WTC11 (cell line): ENCODE results near the gene NCKAP5. TPM values are rescaled to one million over a fixed set of nuclear protein-coding genes. Genes with fewer than 3 reads are reported as not detected.

Source experiments
- ATAC-seq: fragments of 200-7000 bp; cut with Tn5 transposase; 2 replicates; pipeline ENCODE4 v1.10.0; 2021; ENCODE audit warnings: mild to moderate bottlenecking, moderate library complexity
- CTCF ChIA-PET: fragments of 300-600 bp; sonication (Branson Sonifier 250); formaldehyde crosslinking; loops from one replicate; lab custom pipeline; 2021; ENCODE audit warnings: antibody characterized with exemption; lab: Charles Lee
- POLR2A ChIA-PET: fragments of 350-600 bp; sonication (Branson Sonifier 250); formaldehyde crosslinking; loops from one replicate; lab custom pipeline; 2021; ENCODE audit warnings: antibody characterized with exemption; lab: Charles Lee
- DNase-seq: peaks from one replicate; pipeline ENCODE4 v3.0.0; 2021; ENCODE audit warnings: low spot score
- H3K27ac Mint-ChIP-seq: 2 replicates; pipeline ENCODE4 v1.8.0; 2021; ENCODE audit warnings: mixed read lengths
- H3K27me3 Mint-ChIP-seq: 2 replicates; pipeline ENCODE4 v1.8.0; 2021; ENCODE audit warnings: low read depth, mild to moderate bottlenecking, moderate library complexity, mixed read lengths
- H3K36me3 Mint-ChIP-seq: 2 replicates; pipeline ENCODE4 v1.8.0; 2021; ENCODE audit warnings: mixed read lengths
- H3K4me1 Mint-ChIP-seq: 2 replicates; pipeline ENCODE4 v1.8.0; 2022; ENCODE audit warnings: mixed read lengths
- H3K4me3 Mint-ChIP-seq: 2 replicates; pipeline ENCODE4 v1.8.0; 2021; ENCODE audit warnings: mild to moderate bottlenecking, moderate library complexity, mixed read lengths
- H3K9me3 Mint-ChIP-seq: 2 replicates; pipeline ENCODE4 v1.8.0; 2021; ENCODE audit warnings: mixed read lengths
- CBFB ChIP-seq: sonication (generic); formaldehyde crosslinking; IDR thresholded peaks from 2 replicates; pipeline ENCODE4 v1.8.1; 2022; ENCODE audit warnings: mild to moderate bottlenecking, low read depth, missing genetic modification reagents
- CREM ChIP-seq: sonication (generic); formaldehyde crosslinking; IDR thresholded peaks from 2 replicates; pipeline ENCODE4 v1.8.1; 2022; ENCODE audit warnings: mild to moderate bottlenecking, missing genetic modification reagents, moderate library complexity
- JAZF1 ChIP-seq: fragments of 250-450 bp; sonication (Bioruptor Pico); IDR thresholded peaks from 2 replicates; pipeline ENCODE4 v1.9.0; 2021; ENCODE audit warnings: moderate library complexity, mild to moderate bottlenecking, inconsistent platforms
- MXD4 ChIP-seq: fragments of 250-450 bp; sonication (Bioruptor Pico); IDR thresholded peaks from 2 replicates; pipeline ENCODE4 v1.8.0; 2021; ENCODE audit warnings: mild to moderate bottlenecking, moderate library complexity, borderline replicate concordance
- NFE2L1 ChIP-seq: sonication (generic); formaldehyde crosslinking; IDR thresholded peaks from 2 replicates; pipeline ENCODE4 v1.8.1; 2023; ENCODE audit warnings: missing genetic modification reagents
- NR1H2 ChIP-seq: sonication (generic); formaldehyde crosslinking; IDR thresholded peaks from 2 replicates; pipeline ENCODE4 v1.9.0; 2021; ENCODE audit warnings: mild to moderate bottlenecking, moderate library complexity, missing genetic modification reagents
- RELA ChIP-seq: sonication (generic); formaldehyde crosslinking; IDR thresholded peaks from 2 replicates; pipeline ENCODE4 v1.8.1; 2022; ENCODE audit warnings: missing genetic modification reagents, mild to moderate bottlenecking, borderline replicate concordance
- TCF7 ChIP-seq: sonication (generic); formaldehyde crosslinking; IDR thresholded peaks from 2 replicates; pipeline ENCODE4 v1.8.0; 2022; ENCODE audit warnings: mild to moderate bottlenecking, low read depth, missing genetic modification reagents, moderate library complexity
- ZNF138 ChIP-seq: sonication (generic); formaldehyde crosslinking; conservative IDR thresholded peaks from 2 replicates; pipeline ENCODE4 v1.8.1; 2022; ENCODE audit warnings: mild to moderate bottlenecking, moderate library complexity, missing genetic modification reagents
- ZNF263 ChIP-seq: sonication (generic); formaldehyde crosslinking; IDR thresholded peaks from 2 replicates; pipeline ENCODE4 v1.8.1; 2022; ENCODE audit warnings: low read depth, mild to moderate bottlenecking, moderate library complexity, missing genetic modification reagents
- ZNF416 ChIP-seq: fragments of 250-450 bp; sonication (Bioruptor Pico); IDR thresholded peaks from 2 replicates; pipeline ENCODE4 v1.9.0; 2021; ENCODE audit warnings: mild to moderate bottlenecking, inconsistent platforms
- total RNA-seq: library from RNA; stranded (reverse); gene quantifications from 3 replicates; pipeline ENCODE4 v1.2.3, GENCODE V29; 2021
- TF ChIP-seq, protein P1 (sequence below): sonication (generic); formaldehyde crosslinking; IDR thresholded peaks from 2 replicates; pipeline ENCODE4 v1.8.1; 2023; ENCODE audit warnings: mild to moderate bottlenecking, missing genetic modification reagents, borderline replicate concordance
- TF ChIP-seq, protein P2 (sequence below): sonication (generic); formaldehyde crosslinking; IDR thresholded peaks from 2 replicates; pipeline ENCODE4 v1.8.1; 2023; ENCODE audit warnings: mild to moderate bottlenecking, missing genetic modification reagents, moderate library complexity
- TF ChIP-seq, protein P3 (sequence below): fragments of 250-450 bp; sonication (Bioruptor Pico); conservative IDR thresholded peaks from 2 replicates; pipeline ENCODE4 v1.9.0; 2021; ENCODE audit warnings: mild to moderate bottlenecking
- TF ChIP-seq, protein P4 (sequence below): sonication (generic); formaldehyde crosslinking; IDR thresholded peaks from 2 replicates; pipeline ENCODE4 v1.8.0; 2022; ENCODE audit warnings: mild to moderate bottlenecking, missing genetic modification reagents
- TF ChIP-seq, protein P5 (sequence below): fragments of 250-450 bp; sonication (Bioruptor Pico); IDR thresholded peaks from 2 replicates; pipeline ENCODE4 v1.9.0; 2021; ENCODE audit warnings: mild to moderate bottlenecking
- TF ChIP-seq, protein P6 (sequence below): sonication (generic); formaldehyde crosslinking; IDR thresholded peaks from 2 replicates; pipeline ENCODE4 v1.8.1; 2023; ENCODE audit warnings: mild to moderate bottlenecking, missing genetic modification reagents
- TF ChIP-seq, protein P7 (sequence below): fragments of 250-450 bp; sonication (Bioruptor Pico); IDR thresholded peaks from 2 replicates; pipeline ENCODE4 v1.9.0; 2021; ENCODE audit warnings: mild to moderate bottlenecking, borderline replicate concordance
- TF ChIP-seq, protein P8 (sequence below): sonication (generic); formaldehyde crosslinking; IDR thresholded peaks from 2 replicates; pipeline ENCODE4 v1.8.1; 2023; ENCODE audit warnings: mild to moderate bottlenecking, missing genetic modification reagents

The NCKAP5 gene
- total RNA-seq, 1 experiment from 2014 or later: 0.55 TPM

DNA sequence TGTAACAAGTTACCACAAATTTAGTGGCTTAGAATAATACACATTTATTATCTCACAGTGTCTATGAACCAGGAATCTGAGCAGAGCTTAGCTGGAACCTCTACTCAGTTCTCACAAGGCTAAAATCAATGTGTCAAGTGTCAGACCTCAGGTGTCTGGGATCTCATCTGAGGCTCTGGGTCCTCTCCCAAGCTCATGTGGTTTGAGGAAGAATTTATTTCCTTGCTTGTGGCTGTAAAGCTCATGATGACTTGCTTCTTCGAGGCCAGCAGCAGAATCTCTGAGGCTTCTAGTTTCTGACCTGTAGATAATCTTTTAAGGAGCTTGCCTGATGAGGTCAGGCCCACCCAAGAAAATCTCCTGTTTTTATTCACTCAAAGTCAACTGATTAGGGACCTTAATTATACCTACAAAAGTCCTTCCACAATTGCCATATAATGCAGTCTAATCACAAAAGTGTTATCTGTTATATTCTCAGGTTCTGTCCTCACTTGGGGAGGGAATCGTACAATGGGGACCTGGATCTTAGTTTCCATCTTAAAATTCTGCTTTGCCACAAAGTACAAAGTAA lies 14.3 kb downstream of the NCKAP5 start:
- H3K27me3 Mint-ChIP-seq: no peaks in the 10 kb centered on the region; the same call in 1 of the 2 replicates
- ChIA-PET CTCF (no interaction called here), POLR2A (no interaction called here)
- H3K36me3 Mint-ChIP-seq: no peaks in the 10 kb centered on the region
- no peak overlapping the region for H3K4me3 Mint-ChIP-seq
- 0 out of 2 replicates have a peak, but pooled peaks cover 5% of the 10 kb centered on the region for H3K4me1 Mint-ChIP-seq
- TF ChIP-seq JAZF1 (CRISPR knock-in tag): no peak
- TF ChIP-seq, protein P1, sequence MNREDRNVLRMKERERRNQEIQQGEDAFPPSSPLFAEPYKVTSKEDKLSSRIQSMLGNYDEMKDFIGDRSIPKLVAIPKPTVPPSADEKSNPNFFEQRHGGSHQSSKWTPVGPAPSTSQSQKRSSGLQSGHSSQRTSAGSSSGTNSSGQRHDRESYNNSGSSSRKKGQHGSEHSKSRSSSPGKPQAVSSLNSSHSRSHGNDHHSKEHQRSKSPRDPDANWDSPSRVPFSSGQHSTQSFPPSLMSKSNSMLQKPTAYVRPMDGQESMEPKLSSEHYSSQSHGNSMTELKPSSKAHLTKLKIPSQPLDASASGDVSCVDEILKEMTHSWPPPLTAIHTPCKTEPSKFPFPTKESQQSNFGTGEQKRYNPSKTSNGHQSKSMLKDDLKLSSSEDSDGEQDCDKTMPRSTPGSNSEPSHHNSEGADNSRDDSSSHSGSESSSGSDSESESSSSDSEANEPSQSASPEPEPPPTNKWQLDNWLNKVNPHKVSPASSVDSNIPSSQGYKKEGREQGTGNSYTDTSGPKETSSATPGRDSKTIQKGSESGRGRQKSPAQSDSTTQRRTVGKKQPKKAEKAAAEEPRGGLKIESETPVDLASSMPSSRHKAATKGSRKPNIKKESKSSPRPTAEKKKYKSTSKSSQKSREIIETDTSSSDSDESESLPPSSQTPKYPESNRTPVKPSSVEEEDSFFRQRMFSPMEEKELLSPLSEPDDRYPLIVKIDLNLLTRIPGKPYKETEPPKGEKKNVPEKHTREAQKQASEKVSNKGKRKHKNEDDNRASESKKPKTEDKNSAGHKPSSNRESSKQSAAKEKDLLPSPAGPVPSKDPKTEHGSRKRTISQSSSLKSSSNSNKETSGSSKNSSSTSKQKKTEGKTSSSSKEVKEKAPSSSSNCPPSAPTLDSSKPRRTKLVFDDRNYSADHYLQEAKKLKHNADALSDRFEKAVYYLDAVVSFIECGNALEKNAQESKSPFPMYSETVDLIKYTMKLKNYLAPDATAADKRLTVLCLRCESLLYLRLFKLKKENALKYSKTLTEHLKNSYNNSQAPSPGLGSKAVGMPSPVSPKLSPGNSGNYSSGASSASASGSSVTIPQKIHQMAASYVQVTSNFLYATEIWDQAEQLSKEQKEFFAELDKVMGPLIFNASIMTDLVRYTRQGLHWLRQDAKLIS (CRISPR knock-in tag): no peak
- TF ChIP-seq, protein P2, sequence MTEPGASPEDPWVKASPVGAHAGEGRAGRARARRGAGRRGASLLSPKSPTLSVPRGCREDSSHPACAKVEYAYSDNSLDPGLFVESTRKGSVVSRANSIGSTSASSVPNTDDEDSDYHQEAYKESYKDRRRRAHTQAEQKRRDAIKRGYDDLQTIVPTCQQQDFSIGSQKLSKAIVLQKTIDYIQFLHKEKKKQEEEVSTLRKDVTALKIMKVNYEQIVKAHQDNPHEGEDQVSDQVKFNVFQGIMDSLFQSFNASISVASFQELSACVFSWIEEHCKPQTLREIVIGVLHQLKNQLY (CRISPR knock-in tag): no peak
- no peak for TF ChIP-seq RELA (CRISPR knock-in tag)
- TF ChIP-seq, protein P3, sequence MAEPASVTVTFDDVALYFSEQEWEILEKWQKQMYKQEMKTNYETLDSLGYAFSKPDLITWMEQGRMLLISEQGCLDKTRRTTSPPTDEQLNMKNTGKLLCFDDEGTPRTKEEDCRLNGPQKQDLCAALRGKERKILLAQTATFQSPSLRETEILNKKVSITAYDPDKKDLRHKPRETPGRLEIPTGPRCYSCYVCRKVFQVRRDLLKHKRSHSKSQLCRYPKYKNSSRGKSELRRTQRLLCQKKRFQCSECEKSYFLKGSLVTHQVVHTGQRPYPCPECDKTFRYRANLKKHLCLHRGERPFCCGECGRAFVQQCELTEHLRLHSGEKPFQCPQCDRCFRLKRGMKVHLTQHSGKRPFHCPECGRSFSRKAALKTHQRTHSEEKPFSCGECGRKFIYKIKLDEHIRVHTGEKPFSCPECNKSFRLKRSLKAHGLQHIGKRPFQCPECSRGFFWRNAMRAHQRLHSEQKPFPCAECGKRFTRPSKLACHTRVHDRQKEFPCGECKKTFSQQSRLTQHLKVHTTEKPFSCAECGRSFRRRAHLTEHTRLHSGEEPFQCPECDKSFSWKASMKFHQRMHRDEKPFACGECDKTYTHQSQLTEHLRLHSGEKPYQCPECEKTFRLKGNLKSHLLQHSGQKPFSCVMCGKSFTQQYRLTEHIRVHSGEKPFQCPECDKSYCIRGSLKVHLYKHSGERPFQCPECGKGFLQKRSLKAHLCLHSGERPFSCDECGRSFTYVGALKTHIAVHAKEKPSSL (CRISPR knock-in tag): no peak
- TF ChIP-seq, protein P4, sequence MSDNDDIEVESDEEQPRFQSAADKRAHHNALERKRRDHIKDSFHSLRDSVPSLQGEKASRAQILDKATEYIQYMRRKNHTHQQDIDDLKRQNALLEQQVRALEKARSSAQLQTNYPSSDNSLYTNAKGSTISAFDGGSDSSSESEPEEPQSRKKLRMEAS (CRISPR knock-in tag): no peak
- TF ChIP-seq, protein P5, sequence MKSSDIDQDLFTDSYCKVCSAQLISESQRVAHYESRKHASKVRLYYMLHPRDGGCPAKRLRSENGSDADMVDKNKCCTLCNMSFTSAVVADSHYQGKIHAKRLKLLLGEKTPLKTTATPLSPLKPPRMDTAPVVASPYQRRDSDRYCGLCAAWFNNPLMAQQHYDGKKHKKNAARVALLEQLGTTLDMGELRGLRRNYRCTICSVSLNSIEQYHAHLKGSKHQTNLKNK (CRISPR knock-in tag): no peak
- TF ChIP-seq, protein P6, sequence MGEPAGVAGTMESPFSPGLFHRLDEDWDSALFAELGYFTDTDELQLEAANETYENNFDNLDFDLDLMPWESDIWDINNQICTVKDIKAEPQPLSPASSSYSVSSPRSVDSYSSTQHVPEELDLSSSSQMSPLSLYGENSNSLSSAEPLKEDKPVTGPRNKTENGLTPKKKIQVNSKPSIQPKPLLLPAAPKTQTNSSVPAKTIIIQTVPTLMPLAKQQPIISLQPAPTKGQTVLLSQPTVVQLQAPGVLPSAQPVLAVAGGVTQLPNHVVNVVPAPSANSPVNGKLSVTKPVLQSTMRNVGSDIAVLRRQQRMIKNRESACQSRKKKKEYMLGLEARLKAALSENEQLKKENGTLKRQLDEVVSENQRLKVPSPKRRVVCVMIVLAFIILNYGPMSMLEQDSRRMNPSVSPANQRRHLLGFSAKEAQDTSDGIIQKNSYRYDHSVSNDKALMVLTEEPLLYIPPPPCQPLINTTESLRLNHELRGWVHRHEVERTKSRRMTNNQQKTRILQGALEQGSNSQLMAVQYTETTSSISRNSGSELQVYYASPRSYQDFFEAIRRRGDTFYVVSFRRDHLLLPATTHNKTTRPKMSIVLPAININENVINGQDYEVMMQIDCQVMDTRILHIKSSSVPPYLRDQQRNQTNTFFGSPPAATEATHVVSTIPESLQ (CRISPR knock-in tag): no peak
- TF ChIP-seq TCF7: no peak
- no peak for TF ChIP-seq MXD4
- DNase-seq: no peak
- ATAC-seq: no peak
- no peak overlapping the region for H3K27ac Mint-ChIP-seq
- no peaks in the 10 kb centered on the region for H3K9me3 Mint-ChIP-seq

DNA sequence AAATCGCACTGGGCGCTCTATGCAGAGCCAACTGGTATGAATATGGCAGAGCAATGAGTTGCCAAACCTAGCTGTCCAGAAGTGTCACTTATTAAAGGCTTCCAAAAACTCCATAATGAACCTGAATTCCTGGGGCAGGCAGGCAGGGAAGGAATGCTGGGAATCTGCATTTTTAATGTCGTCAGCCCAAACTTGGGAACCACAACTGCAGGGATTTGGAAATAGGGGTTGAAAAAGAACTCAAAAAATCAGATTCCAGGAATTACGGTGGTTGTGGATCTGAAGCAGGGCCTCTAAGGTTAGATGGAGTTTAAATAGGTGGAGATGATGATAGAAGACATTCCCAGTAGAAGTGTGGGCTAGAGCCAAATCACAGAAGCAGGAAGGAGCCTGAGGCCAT lies 15.0 kb downstream of the NCKAP5 start:
- H3K27me3 Mint-ChIP-seq: peaks cover 3% of the 10 kb centered on the region
- H3K4me3 Mint-ChIP-seq: no peak overlapping the region
- DNase-seq: no peak
- H3K27ac Mint-ChIP-seq: no peak overlapping the region
- no peaks in the 10 kb centered on the region for H3K36me3 Mint-ChIP-seq
- TF ChIP-seq CBFB (CRISPR knock-in tag) (no peak), ZNF138 (CRISPR knock-in tag) (no peak), ZNF416 (no peak), ZNF263 (no peak), CREM (CRISPR knock-in tag) (no peak), NR1H2 (no peak), NFE2L1 (CRISPR knock-in tag) (no peak)
- TF ChIP-seq, protein P7, sequence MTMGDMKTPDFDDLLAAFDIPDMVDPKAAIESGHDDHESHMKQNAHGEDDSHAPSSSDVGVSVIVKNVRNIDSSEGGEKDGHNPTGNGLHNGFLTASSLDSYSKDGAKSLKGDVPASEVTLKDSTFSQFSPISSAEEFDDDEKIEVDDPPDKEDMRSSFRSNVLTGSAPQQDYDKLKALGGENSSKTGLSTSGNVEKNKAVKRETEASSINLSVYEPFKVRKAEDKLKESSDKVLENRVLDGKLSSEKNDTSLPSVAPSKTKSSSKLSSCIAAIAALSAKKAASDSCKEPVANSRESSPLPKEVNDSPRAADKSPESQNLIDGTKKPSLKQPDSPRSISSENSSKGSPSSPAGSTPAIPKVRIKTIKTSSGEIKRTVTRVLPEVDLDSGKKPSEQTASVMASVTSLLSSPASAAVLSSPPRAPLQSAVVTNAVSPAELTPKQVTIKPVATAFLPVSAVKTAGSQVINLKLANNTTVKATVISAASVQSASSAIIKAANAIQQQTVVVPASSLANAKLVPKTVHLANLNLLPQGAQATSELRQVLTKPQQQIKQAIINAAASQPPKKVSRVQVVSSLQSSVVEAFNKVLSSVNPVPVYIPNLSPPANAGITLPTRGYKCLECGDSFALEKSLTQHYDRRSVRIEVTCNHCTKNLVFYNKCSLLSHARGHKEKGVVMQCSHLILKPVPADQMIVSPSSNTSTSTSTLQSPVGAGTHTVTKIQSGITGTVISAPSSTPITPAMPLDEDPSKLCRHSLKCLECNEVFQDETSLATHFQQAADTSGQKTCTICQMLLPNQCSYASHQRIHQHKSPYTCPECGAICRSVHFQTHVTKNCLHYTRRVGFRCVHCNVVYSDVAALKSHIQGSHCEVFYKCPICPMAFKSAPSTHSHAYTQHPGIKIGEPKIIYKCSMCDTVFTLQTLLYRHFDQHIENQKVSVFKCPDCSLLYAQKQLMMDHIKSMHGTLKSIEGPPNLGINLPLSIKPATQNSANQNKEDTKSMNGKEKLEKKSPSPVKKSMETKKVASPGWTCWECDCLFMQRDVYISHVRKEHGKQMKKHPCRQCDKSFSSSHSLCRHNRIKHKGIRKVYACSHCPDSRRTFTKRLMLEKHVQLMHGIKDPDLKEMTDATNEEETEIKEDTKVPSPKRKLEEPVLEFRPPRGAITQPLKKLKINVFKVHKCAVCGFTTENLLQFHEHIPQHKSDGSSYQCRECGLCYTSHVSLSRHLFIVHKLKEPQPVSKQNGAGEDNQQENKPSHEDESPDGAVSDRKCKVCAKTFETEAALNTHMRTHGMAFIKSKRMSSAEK (CRISPR knock-in tag): no peak
- TF ChIP-seq, protein P8, sequence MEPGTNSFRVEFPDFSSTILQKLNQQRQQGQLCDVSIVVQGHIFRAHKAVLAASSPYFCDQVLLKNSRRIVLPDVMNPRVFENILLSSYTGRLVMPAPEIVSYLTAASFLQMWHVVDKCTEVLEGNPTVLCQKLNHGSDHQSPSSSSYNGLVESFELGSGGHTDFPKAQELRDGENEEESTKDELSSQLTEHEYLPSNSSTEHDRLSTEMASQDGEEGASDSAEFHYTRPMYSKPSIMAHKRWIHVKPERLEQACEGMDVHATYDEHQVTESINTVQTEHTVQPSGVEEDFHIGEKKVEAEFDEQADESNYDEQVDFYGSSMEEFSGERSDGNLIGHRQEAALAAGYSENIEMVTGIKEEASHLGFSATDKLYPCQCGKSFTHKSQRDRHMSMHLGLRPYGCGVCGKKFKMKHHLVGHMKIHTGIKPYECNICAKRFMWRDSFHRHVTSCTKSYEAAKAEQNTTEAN: no peak
- TF ChIP-seq, protein P4 (CRISPR knock-in tag): no peak
- POLR2A ChIA-PET: no interaction called here
- CTCF ChIA-PET: no interaction called here
- H3K9me3 Mint-ChIP-seq: no peaks in the 10 kb centered on the region
- ATAC-seq: no peak
- 0 out of 2 replicates have a peak, but pooled peaks cover 5% of the 10 kb centered on the region for H3K4me1 Mint-ChIP-seq
